Breast epithelium (tissue), 3 donors: ENCODE results near the gene CDK3.

ENCODE experiments used
- CTCF ChIP-seq, 3 donors: fragments of 450-650 bp; IDR thresholded peaks; one replicate each; pipeline ENCODE4 v1.5.1; 2016 to 2017; ENCODE audit warnings: antibody characterized with exemption in 3 of 3, mild to moderate bottlenecking in 3 of 3, moderate library complexity in 3 of 3
- POLR2A ChIP-seq: fragments of 450-650 bp; IDR thresholded peaks from one replicate; pipeline ENCODE4 v1.6.1; 2016; ENCODE audit warnings: antibody characterized with exemption, mild to moderate bottlenecking, moderate library complexity
- POLR2AphosphoS5 ChIP-seq, 3 donors: sonication (generic); formaldehyde crosslinking; IDR thresholded peaks; one replicate each; pipeline ENCODE4 v1.6.1; 2017; ENCODE audit warnings: antibody characterized with exemption in 3 of 3

DNA sequence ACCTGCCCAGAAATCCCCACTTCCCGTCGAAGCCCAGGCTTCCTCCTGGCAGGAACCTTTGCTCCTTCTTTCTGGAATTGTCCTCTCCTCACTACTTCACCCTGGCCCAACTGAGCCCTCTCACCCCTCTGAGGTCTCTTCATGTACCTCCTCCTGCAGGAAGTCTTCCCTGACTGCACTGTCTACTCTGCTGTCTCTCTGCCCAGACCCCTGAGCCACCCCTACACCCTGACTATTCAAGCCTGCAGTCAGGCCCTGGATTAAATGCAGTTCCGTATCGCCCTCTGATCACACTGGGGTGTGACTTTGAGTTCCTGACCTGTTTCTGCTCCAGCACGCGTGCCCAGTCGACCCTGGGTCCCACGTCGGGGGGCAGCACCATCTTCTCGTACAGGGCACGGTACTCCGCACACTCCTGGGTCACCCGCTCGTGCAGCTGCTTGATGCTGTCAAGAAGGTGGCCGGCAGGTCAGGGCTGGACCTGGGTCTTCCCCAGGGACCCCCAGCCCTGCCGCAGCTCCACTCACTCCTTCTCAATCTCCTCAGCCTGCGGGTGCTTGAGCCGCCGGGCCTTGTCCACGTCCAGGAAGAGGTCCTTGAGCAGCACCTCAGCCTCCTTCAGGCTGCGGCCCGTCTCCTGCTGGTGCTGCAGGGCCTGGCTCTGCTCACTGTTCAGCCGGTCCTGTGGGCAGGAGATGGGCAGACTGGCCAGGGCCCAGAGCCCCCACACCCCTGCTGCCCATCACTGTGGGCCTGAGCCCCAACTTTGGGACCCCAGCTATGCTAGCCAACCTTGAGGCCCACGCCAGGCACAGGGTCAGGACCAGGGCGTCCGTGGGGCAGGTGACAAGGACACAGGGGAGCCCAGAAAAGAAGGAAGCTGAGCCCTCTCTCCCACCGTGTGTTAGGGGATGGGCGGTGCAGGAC, 22.6 kb downstream of the CDK3 start:
- no peak for TF ChIP-seq CTCF (IDR thresholded peaks at IDR 0.05)
- TF ChIP-seq POLR2AphosphoS5 (IDR thresholded peaks at IDR 0.05), result no peak
- no peak for TF ChIP-seq POLR2A
